ENCODE measurements around the gene CSNK1E. TPM values are rescaled to one million over a fixed set of nuclear protein-coding genes. Genes with fewer than 3 reads are reported as not detected.
A peak's percentile ranks its signal among the peaks of the same experiment; 100 is the strongest.

The CSNK1E gene
- total RNA-seq, 1 experiment from 2014 or later, result 129 TPM

GRCh38 chr22:38240734-38241252 lies 76.4 kb downstream of the CSNK1E start:
- peaks cover 23% of the 10 kb centered on the region for H3K36me3 Mint-ChIP-seq (ENCODE audit: insufficient read depth, unreplicated experiment)
- H3K4me1 Mint-ChIP-seq (ENCODE audit: low read depth, unreplicated experiment), result no peaks in the 10 kb centered on the region
- POLR2A ChIA-PET, result no interaction called here
- Histone ChIP-seq H3K4me3 (ENCODE audit: low read depth, low read length) (no peak overlapping the region), H3K9me3 (no peaks in the 10 kb centered on the region), H3K27me3 (replicated peaks; ENCODE audit: control insufficient read depth, insufficient read depth, low read length) (no peaks in the 10 kb centered on the region), H3K36me3 (ENCODE audit: control insufficient read depth, insufficient read depth, low read length) (no peaks in the 10 kb centered on the region), H3K4me1 (peaks cover 4% of the 10 kb centered on the region; the same call in 1 of the 2 replicates)
- H3K4me3 Mint-ChIP-seq (ENCODE audit: unreplicated experiment), result no peak overlapping the region
- intact Hi-C loops (cut with micrococcal nuclease; ENCODE audit: unreplicated experiment), result no loop called here
- no TSS peak for BruUV-seq (replicated peaks)
- peak in 1 of 2 experiments; percentile 30 for DNase-seq
- H3K27me3 Mint-ChIP-seq (ENCODE audit: insufficient read depth, unreplicated experiment), result no peaks in the 10 kb centered on the region
- H3K9me3 Mint-ChIP-seq (ENCODE audit: unreplicated experiment), result no peaks in the 10 kb centered on the region
- TF ChIP-seq, protein P1, sequence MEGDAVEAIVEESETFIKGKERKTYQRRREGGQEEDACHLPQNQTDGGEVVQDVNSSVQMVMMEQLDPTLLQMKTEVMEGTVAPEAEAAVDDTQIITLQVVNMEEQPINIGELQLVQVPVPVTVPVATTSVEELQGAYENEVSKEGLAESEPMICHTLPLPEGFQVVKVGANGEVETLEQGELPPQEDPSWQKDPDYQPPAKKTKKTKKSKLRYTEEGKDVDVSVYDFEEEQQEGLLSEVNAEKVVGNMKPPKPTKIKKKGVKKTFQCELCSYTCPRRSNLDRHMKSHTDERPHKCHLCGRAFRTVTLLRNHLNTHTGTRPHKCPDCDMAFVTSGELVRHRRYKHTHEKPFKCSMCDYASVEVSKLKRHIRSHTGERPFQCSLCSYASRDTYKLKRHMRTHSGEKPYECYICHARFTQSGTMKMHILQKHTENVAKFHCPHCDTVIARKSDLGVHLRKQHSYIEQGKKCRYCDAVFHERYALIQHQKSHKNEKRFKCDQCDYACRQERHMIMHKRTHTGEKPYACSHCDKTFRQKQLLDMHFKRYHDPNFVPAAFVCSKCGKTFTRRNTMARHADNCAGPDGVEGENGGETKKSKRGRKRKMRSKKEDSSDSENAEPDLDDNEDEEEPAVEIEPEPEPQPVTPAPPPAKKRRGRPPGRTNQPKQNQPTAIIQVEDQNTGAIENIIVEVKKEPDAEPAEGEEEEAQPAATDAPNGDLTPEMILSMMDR (IDR thresholded peaks at IDR 0.05; ENCODE audit: insufficient read depth in 1 of 2, low read depth in 1 of 2, low read length in 1 of 2, severe bottlenecking in 1 of 2, unreplicated experiment in 1 of 2), result no peak
- CTCF ChIA-PET, result no interaction called here
- peak overlapping the region; percentile 36 for H3K27ac Mint-ChIP-seq (ENCODE audit: unreplicated experiment)

Other genes with a start within 250 kb of the CSNK1E start
- gene SLC16A8, start 233.2 kb downstream of the CSNK1E start, total RNA-seq (2022), result not detected in 2 replicates
- gene BAIAP2L2, start 206.7 kb downstream of the CSNK1E start, total RNA-seq (2022), result 4.4 and 4.9 TPM in 2 replicates
- 18.7 and 19.2 TPM in 2 replicates for gene PLA2G6, start 135.6 kb downstream of the CSNK1E start, total RNA-seq (2022)
- gene MAFF, start 115.4 kb downstream of the CSNK1E start, total RNA-seq (2022), result 6.8 and 9.0 TPM in 2 replicates
- 52.4 and 53.3 TPM in 2 replicates for gene TMEM184B, start 44.4 kb downstream of the CSNK1E start, total RNA-seq (2022)
- gene KCNJ4, start 137.8 kb upstream of the CSNK1E start, total RNA-seq (2022), result 0.14 and 0.27 TPM in 2 replicates
- 13.4 and 18.2 TPM in 2 replicates for gene KDELR3, start 150.7 kb upstream of the CSNK1E start, total RNA-seq (2022)
- gene DDX17, start 188.9 kb upstream of the CSNK1E start, total RNA-seq (2022), result 359 and 367 TPM in 2 replicates

All from Caco-2 (cell line).